GM12891 (cell line): ENCODE data around the gene FGGY. TPM values are rescaled to one million over a fixed set of nuclear protein-coding genes. Genes with fewer than 3 reads are reported as not detected.
A peak's percentile ranks its signal among the peaks of the same experiment; 100 is the strongest.
"Not testable (repeated sequence)": the region's sequence is repeated elsewhere in the genome, so short reads cannot be mapped to it uniquely, and the experiment has no call there.

Experiments used
- DNase-seq: peaks from one replicate; pipeline ENCODE4 v3.0.0; 2011; ENCODE audit warnings: low spot score; ENCODE audit not compliant: insufficient read length
- FAIRE-seq: peaks from 2 replicates; lab custom pipeline; 2011; peaks lifted over from hg19 to GRCh38; lab: Jason Lieb, UNC
- PAX5 ChIP-seq: IDR thresholded peaks from 2 replicates; pipeline ENCODE4 v1.6.1; 2011; ENCODE audit warnings: low read length, moderate library complexity, mild to moderate bottlenecking; ENCODE audit not compliant: insufficient read depth, severe bottlenecking
- POLR2A ChIP-seq: IDR thresholded peaks from 2 replicates; pipeline ENCODE4 v1.6.1; 2011; ENCODE audit warnings: low read depth, low read length, control low read depth
- POLR2AphosphoS5 ChIP-seq: IDR thresholded peaks from 2 replicates; pipeline ENCODE4 v1.6.1; 2011; ENCODE audit warnings: low read depth, low read length, control low read depth
- POU2F2 ChIP-seq: IDR thresholded peaks from 2 replicates; pipeline ENCODE4 v1.6.1; 2011; ENCODE audit warnings: low read depth, mild to moderate bottlenecking, control low read depth, low read length, moderate library complexity
- SPI1 ChIP-seq: IDR thresholded peaks from 2 replicates; pipeline ENCODE4 v1.6.1; 2011; ENCODE audit warnings: low read depth, low read length, control low read depth
- TAF1 ChIP-seq: IDR thresholded peaks from 2 replicates; pipeline ENCODE4 v1.6.1; 2011; ENCODE audit warnings: low read depth, low read length, control low read depth
- polyA plus RNA-seq: library from polyadenylated mRNA; unstranded; fragments of >200 nt; gene quantifications from one replicate; pipeline ENCODE4 v1.2.1, GENCODE V29; 2012; ENCODE audit warnings: low read depth, missing spikeins, inconsistent platforms; ENCODE audit not compliant: missing spikeins

FGGY gene, protein sequence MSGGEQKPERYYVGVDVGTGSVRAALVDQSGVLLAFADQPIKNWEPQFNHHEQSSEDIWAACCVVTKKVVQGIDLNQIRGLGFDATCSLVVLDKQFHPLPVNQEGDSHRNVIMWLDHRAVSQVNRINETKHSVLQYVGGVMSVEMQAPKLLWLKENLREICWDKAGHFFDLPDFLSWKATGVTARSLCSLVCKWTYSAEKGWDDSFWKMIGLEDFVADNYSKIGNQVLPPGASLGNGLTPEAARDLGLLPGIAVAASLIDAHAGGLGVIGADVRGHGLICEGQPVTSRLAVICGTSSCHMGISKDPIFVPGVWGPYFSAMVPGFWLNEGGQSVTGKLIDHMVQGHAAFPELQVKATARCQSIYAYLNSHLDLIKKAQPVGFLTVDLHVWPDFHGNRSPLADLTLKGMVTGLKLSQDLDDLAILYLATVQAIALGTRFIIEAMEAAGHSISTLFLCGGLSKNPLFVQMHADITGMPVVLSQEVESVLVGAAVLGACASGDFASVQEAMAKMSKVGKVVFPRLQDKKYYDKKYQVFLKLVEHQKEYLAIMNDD
- 9.6 TPM for polyA plus RNA-seq

DNA sequence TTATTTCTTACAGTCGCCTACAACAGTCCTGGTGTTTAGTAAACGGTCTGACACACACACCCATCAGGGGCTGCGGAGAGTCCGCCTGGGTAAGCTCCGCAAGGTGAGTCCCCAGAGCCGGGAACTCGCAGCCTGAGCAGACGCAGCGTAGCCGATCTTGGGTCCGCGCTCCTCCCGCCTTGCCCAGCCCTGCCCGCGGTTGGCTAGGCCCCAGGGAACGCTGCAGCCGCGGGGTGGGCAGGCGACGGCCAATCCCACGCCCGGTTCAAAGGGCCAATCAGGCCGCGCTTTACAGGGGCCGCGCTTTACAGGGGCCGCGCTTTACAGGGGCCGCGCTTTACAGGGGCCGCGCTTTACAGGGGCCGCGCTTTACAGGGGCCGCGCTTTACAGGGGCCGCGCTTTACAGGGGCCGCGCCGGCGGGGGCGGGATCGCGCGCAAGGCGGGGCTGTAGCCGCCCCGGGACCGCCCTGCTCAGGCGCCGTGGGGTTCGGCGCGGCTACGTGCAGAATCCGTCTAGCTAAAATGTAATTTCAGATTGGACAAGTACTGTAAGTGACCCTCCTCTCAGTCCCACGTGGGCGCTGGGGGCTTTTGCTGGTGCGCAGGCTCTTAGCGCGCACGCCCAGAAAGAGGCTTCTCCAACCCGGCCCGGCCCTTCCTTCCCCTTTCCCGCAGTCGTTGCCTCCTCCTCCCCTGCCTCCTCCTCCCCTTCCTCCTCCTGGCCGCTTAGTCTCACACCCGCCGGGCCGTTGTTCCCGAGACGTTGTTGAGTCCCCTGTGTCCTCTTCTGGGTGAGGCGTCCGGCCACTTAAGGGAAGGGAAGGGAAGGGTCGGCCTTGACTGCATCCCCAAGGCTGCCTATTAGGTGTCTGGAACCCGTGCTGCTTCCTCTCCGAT, at the start of gene FGGY:
TSS of gene FGGY (plus strand) at position 737 of the 899 bp plus-strand sequence. CDS start 24,456 bp downstream, outside the sequence.
- peak; percentile 85 for FAIRE-seq
- peak; percentile 84 for DNase-seq
- peak; percentile 83 for TF ChIP-seq POLR2AphosphoS5
- peak; percentile 32 for TF ChIP-seq SPI1
- TF ChIP-seq POLR2A = peak; percentile 72; the same call in 1 of the 2 replicates
- TF ChIP-seq POU2F2 = no peak
- 0 out of 2 replicates have a peak, but pooled peaks have one; percentile 38 for TF ChIP-seq TAF1
- TF ChIP-seq PAX5 = no peak

DNA sequence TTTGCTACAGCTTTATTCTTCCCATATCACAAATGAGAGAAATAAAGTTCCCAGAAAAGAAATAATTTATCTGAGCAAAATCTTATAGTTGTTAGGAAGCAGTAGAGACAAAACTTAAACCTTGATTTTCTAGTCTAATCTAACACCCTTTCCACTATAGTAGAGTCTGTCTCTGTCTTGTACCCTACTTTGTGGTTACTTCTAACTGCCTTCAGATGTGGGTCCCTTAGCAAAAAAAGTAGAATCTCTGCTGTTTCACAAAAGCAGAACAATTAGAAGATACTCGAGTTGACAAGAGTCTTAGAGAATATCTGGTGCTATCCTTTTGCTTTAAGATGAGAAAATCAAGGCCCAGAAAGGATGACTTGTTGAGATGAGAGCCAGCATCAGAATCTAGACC, 48.1 kb upstream of the FGGY start:
- TF ChIP-seq POU2F2 (no peak), SPI1 (no peak), TAF1 (no peak), POLR2AphosphoS5 (no peak), POLR2A (no peak), PAX5 (no peak)
- FAIRE-seq = no peak

GRCh38 chr1:59249396-59250137, 47.3 kb upstream of the FGGY start:
- DNase-seq (no peak), FAIRE-seq (no peak)
- TF ChIP-seq SPI1 = no peak
- no peak for TF ChIP-seq POLR2A
- no peak for TF ChIP-seq POU2F2
- no peak for TF ChIP-seq PAX5
- no peak for TF ChIP-seq TAF1
- TF ChIP-seq POLR2AphosphoS5 = no peak

More for the DNA sequence above, 48.1 kb upstream of the FGGY start:
- no peak for DNase-seq

GRCh38 chr1:59251061-59251460, 45.8 kb upstream of the FGGY start:
- DNase-seq, FAIRE-seq: not testable (repeated sequence)

DNA sequence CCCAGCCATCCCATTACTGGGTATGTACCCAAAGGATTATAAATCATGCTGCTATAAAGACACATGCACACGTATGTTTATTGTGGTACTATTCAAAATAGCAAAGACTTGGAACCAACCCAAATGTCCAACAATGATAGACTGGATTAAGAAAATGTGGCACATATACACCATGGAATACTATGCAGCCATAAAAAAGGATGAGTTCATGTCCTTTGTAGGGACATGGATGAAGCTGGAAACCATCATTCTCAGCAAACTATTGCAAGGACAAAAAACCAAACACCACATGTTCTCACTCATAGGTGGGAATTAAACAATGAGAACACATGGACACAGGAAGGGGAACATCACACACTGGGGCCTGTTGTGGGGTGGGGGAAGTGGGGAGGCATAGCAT, 40.5 kb upstream of the FGGY start:
- FAIRE-seq = not testable (repeated sequence)

DNA sequence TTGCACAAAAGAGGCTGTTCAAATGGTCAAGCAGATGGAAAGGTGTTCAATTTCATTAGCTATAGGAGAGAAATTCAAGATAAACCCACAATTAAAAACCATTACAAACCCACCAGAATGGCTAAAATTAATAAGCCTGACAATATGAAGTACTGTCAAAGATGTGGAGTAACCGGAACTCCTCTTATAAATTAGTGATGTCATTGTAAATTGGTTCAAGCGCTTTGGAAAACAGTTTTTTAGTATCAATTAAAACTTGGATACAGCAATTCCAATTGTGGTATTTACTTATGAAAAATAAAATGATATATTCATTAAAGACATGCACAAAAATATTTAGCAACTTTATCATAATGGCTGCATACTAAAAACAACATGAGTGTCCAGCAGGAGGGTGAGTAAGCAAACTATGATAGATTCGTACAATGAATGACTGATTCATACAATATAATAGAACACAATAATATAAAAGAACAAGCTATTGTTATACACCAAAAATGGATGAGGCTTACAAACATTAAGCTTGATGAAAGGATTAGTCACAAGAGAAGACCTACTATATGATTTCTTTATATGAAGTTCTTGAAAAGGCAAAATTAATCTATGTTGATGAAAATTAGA, 38.4 kb upstream of the FGGY start:
- no peak for TF ChIP-seq POLR2AphosphoS5
- TF ChIP-seq PAX5 = no peak
- no peak for TF ChIP-seq SPI1
- no peak for TF ChIP-seq POLR2A
- no peak for TF ChIP-seq TAF1
- no peak for TF ChIP-seq POU2F2
- FAIRE-seq = no peak
- DNase-seq = no peak

More for the DNA sequence above, 40.5 kb upstream of the FGGY start:
- not testable (repeated sequence) for DNase-seq

GRCh38 chr1:59261537-59261936, 35.4 kb upstream of the FGGY start:
- no peak for FAIRE-seq
- TF ChIP-seq POLR2AphosphoS5 (no peak), POU2F2 (no peak), POLR2A (no peak), TAF1 (no peak), SPI1 (no peak), PAX5 (no peak)
- no peak for DNase-seq

DNA sequence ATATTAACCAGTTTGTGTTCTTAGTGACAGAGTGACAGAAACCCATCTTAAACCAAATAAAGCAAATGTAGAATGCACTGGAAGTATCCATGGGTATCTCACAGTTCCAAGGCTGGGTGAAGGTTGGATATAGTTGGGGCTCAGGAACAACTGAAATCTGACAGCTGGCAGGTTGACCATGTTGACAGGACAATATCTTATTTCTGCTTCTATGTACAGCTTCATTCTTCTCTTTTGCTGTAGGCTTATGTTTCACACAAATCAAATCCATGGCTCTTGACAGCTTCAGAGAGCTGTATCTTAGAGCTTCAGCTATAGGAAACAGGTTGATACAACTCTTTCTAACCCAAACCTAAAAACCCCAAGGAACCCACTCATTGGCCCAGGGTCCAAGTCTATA, 34.3 kb upstream of the FGGY start:
- TF ChIP-seq SPI1 = no peak
- no peak for TF ChIP-seq POU2F2
- TF ChIP-seq POLR2AphosphoS5 = no peak
- no peak for TF ChIP-seq TAF1
- no peak for TF ChIP-seq PAX5
- no peak for TF ChIP-seq POLR2A
- DNase-seq (no peak), FAIRE-seq (no peak)

- FAIRE-seq (no peak), DNase-seq (no peak)
- no peak for TF ChIP-seq PAX5
- no peak for TF ChIP-seq POU2F2
- TF ChIP-seq POLR2AphosphoS5 = no peak
- TF ChIP-seq SPI1 = no peak
- TF ChIP-seq TAF1 = no peak
- no peak for TF ChIP-seq POLR2A
Observed at GRCh38 chr1:59263111-59263510, 33.8 kb upstream of the FGGY start.
